ENCODE results near the gene WIPF2.
A peak's percentile ranks its signal among the peaks of the same experiment; 100 is the strongest.

Gene WIPF2

DNA sequence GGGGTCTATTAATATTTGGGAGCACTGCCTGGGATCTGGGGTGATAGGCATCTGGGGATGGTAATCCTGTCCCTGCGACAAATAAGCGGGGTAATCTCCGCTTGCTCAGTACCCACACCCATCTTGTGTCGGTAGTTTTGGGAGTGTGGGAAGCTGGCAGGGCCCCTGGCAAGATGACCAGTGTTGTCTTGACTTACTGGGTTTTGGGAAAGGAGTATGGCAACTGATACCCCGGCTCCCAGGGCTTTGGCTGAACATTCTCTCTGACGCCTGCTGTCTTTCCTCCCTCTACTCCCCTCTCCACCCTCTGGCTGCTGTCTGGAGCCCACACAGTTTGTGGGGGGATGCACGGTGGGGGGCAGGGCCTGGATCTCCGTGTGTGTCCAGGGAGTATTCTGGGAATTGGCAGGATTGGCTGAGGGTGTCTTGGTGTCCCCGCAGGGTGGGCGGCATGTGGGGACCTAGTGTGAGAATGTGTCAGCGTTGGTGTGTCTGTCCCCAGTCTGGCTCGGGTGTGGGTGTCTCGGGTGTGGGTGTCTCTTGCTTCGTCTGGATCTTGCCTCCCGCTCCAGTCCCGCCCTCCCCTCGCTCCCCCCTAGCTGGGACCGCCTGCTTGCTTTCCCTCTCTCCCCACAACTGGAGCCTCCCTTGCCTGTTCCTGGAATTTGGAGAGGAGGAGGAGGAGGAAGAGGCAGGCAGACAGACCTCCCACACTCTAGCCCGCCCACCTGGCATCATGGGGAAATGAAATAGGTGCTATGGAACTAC, 101.8 kb downstream of the WIPF2 start (continued):
- TF ChIP-seq, protein P1, sequence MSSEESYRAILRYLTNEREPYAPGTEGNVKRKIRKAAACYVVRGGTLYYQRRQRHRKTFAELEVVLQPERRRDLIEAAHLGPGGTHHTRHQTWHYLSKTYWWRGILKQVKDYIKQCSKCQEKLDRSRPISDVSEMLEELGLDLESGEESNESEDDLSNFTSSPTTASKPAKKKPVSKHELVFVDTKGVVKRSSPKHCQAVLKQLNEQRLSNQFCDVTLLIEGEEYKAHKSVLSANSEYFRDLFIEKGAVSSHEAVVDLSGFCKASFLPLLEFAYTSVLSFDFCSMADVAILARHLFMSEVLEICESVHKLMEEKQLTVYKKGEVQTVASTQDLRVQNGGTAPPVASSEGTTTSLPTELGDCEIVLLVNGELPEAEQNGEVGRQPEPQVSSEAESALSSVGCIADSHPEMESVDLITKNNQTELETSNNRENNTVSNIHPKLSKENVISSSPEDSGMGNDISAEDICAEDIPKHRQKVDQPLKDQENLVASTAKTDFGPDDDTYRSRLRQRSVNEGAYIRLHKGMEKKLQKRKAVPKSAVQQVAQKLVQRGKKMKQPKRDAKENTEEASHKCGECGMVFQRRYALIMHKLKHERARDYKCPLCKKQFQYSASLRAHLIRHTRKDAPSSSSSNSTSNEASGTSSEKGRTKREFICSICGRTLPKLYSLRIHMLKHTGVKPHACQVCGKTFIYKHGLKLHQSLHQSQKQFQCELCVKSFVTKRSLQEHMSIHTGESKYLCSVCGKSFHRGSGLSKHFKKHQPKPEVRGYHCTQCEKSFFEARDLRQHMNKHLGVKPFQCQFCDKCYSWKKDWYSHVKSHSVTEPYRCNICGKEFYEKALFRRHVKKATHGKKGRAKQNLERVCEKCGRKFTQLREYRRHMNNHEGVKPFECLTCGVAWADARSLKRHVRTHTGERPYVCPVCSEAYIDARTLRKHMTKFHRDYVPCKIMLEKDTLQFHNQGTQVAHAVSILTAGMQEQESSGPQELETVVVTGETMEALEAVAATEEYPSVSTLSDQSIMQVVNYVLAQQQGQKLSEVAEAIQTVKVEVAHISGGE (tag by site-specific recombination; conservative IDR thresholded peaks at IDR 0.05; ENCODE audit: low read depth) = no peak
- peak; percentile 60; the same call in 1 of the 2 replicates for TF ChIP-seq KLF17 (tag by site-specific recombination; IDR thresholded peaks at IDR 0.05)
- TF ChIP-seq HOXA7 (CRISPR knock-in tag; IDR thresholded peaks at IDR 0.05; ENCODE audit: borderline replicate concordance) = no peak
- TF ChIP-seq ZNF157 (tag by site-specific recombination; IDR thresholded peaks at IDR 0.05) = no peak
- no peak for TF ChIP-seq ZNF416 (tag by site-specific recombination; IDR thresholded peaks at IDR 0.05)
- TF ChIP-seq ZNF391 (tag by site-specific recombination; IDR thresholded peaks at IDR 0.05; ENCODE audit: borderline replicate concordance, low read depth) = no peak
- TF ChIP-seq ZNF175 (tag by site-specific recombination; IDR thresholded peaks at IDR 0.05) = no peak
- no peak for TF ChIP-seq ZNF239 (tag by site-specific recombination; IDR thresholded peaks at IDR 0.05)
- peak; percentile 82 for TF ChIP-seq GLIS2 (tag by site-specific recombination; IDR thresholded peaks at IDR 0.05)
- TF ChIP-seq ZNF37A (tag by site-specific recombination; IDR thresholded peaks at IDR 0.05) = no peak
- TF ChIP-seq REST (tag by site-specific recombination; IDR thresholded peaks at IDR 0.05) = no peak
- no peak for TF ChIP-seq ZNF18 (tag by site-specific recombination; IDR thresholded peaks at IDR 0.05)
- no peak for TF ChIP-seq ZNF350 (tag by site-specific recombination; IDR thresholded peaks at IDR 0.05)
- TF ChIP-seq, protein P2, sequence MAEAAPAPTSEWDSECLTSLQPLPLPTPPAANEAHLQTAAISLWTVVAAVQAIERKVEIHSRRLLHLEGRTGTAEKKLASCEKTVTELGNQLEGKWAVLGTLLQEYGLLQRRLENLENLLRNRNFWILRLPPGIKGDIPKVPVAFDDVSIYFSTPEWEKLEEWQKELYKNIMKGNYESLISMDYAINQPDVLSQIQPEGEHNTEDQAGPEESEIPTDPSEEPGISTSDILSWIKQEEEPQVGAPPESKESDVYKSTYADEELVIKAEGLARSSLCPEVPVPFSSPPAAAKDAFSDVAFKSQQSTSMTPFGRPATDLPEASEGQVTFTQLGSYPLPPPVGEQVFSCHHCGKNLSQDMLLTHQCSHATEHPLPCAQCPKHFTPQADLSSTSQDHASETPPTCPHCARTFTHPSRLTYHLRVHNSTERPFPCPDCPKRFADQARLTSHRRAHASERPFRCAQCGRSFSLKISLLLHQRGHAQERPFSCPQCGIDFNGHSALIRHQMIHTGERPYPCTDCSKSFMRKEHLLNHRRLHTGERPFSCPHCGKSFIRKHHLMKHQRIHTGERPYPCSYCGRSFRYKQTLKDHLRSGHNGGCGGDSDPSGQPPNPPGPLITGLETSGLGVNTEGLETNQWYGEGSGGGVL (tag by site-specific recombination; IDR thresholded peaks at IDR 0.05) = peak; percentile 78; the same call in 1 of the 2 replicates
- no peak for TF ChIP-seq ZBTB48 (tag by site-specific recombination; IDR thresholded peaks at IDR 0.05)
- TF ChIP-seq ZNF174 (tag by site-specific recombination; IDR thresholded peaks at IDR 0.05) = no peak
- TF ChIP-seq, protein P3, sequence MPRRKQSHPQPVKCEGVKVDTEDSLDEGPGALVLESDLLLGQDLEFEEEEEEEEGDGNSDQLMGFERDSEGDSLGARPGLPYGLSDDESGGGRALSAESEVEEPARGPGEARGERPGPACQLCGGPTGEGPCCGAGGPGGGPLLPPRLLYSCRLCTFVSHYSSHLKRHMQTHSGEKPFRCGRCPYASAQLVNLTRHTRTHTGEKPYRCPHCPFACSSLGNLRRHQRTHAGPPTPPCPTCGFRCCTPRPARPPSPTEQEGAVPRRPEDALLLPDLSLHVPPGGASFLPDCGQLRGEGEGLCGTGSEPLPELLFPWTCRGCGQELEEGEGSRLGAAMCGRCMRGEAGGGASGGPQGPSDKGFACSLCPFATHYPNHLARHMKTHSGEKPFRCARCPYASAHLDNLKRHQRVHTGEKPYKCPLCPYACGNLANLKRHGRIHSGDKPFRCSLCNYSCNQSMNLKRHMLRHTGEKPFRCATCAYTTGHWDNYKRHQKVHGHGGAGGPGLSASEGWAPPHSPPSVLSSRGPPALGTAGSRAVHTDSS (tag by site-specific recombination; IDR thresholded peaks at IDR 0.05) = peak; percentile 72
- no peak for TF ChIP-seq ZNF660 (tag by site-specific recombination; IDR thresholded peaks at IDR 0.05)
- TF ChIP-seq ZNF768 (tag by site-specific recombination; IDR thresholded peaks at IDR 0.05) = no peak
- TF ChIP-seq ZNF362 (tag by site-specific recombination; IDR thresholded peaks at IDR 0.05) = no peak
- TF ChIP-seq ZNF324 (tag by site-specific recombination; IDR thresholded peaks at IDR 0.05) = no peak
- TF ChIP-seq ZNF791 (tag by site-specific recombination; IDR thresholded peaks at IDR 0.05) = no peak
- TF ChIP-seq FEZF1 (tag by site-specific recombination; IDR thresholded peaks at IDR 0.05) = no peak
- TF ChIP-seq ZNF677 (tag by site-specific recombination; IDR thresholded peaks at IDR 0.05) = no peak
- TF ChIP-seq ZNF292 (tag by site-specific recombination; IDR thresholded peaks at IDR 0.05; ENCODE audit: borderline replicate concordance, low read depth) = no peak
- TF ChIP-seq ZIC2 (tag by site-specific recombination; IDR thresholded peaks at IDR 0.05) = peak; percentile 93
